ENCODE data around the gene RLIM. TPM values are rescaled to one million over a fixed set of nuclear protein-coding genes. Genes with fewer than 3 reads are reported as not detected.

RLIM gene
- total and polyA plus RNA-seq, 2 donors from 2014 or later, result 6.8 to 42.7 TPM

GRCh38 chrX:74585766-74586165, 28.7 kb downstream of the RLIM start:
- no peak for FAIRE-seq
- DNase-seq, result no peak
- H3K36me3 ChIP-seq (ENCODE audit: control insufficient read depth in 2 of 3, insufficient read depth in 3 of 3, low read length in 3 of 3), result peaks cover 0 to 3% (median 0%) of the 10 kb centered on the region in 3 donors
- H3K4me3 ChIP-seq (ENCODE audit: low read length in 3 of 3), result no peak overlapping the region
- H3K4me1 ChIP-seq (ENCODE audit: control insufficient read depth in 2 of 3, insufficient read depth in 2 of 3, low read depth in 1 of 3, low read length in 3 of 3), result no peaks in the 10 kb centered on the region
- no peak overlapping the region for H3K27ac ChIP-seq (ENCODE audit: low read depth in 2 of 2, low read length in 2 of 2)
- no peaks in the 10 kb centered on the region for H3K9me3 ChIP-seq (ENCODE audit: control insufficient read depth in 2 of 3, insufficient read depth in 1 of 3, low read length in 3 of 3)
- no peak for TF ChIP-seq CTCF (IDR thresholded peaks at IDR 0.05; ENCODE audit: borderline replicate concordance, extremely low read depth, insufficient read depth)
- no peaks in the 10 kb centered on the region for H3K27me3 ChIP-seq (ENCODE audit: control insufficient read depth, insufficient read depth, low read length)
- no peak overlapping the region for H3K9ac ChIP-seq (ENCODE audit: low read length in 3 of 3)
- intact Hi-C loops (cut with DNase I), result no loop called here

- FAIRE-seq, result peak; percentile 11
- no peak for TF ChIP-seq CTCF (IDR thresholded peaks at IDR 0.05; ENCODE audit: borderline replicate concordance, extremely low read depth, insufficient read depth)
- no peak overlapping the region for H3K27ac ChIP-seq (ENCODE audit: low read depth in 2 of 2, low read length in 2 of 2)
- H3K9me3 ChIP-seq (ENCODE audit: control insufficient read depth in 2 of 3, insufficient read depth in 1 of 3, low read length in 3 of 3), result no peaks in the 10 kb centered on the region
- no peak overlapping the region for H3K9ac ChIP-seq (ENCODE audit: low read length in 3 of 3)
- intact Hi-C loops (cut with DNase I), result no loop called here
- H3K4me1 ChIP-seq (ENCODE audit: control insufficient read depth in 2 of 3, insufficient read depth in 2 of 3, low read depth in 1 of 3, low read length in 3 of 3), result no peaks in the 10 kb centered on the region
- H3K36me3 ChIP-seq (ENCODE audit: control insufficient read depth in 2 of 3, insufficient read depth in 3 of 3, low read length in 3 of 3), result no peaks in the 10 kb centered on the region
- no peak for DNase-seq
- no peak overlapping the region for H3K4me3 ChIP-seq (ENCODE audit: low read length in 3 of 3)
- no peaks in the 10 kb centered on the region for H3K27me3 ChIP-seq (ENCODE audit: control insufficient read depth, insufficient read depth, low read length)
Measured at GRCh38 chrX:74579597-74580198, 34.7 kb downstream of the RLIM start.

GRCh38 chrX:74578137-74578536, 36.3 kb downstream of the RLIM start:
- Histone ChIP-seq H3K9me3 (ENCODE audit: control insufficient read depth in 2 of 3, insufficient read depth in 1 of 3, low read length in 3 of 3) (no peaks in the 10 kb centered on the region), H3K36me3 (ENCODE audit: control insufficient read depth in 2 of 3, insufficient read depth in 3 of 3, low read length in 3 of 3) (no peaks in the 10 kb centered on the region), H3K27me3 (ENCODE audit: control insufficient read depth, insufficient read depth, low read length) (no peaks in the 10 kb centered on the region), H3K27ac (ENCODE audit: low read depth in 2 of 2, low read length in 2 of 2) (no peak overlapping the region), H3K4me3 (ENCODE audit: low read length in 3 of 3) (no peak overlapping the region), H3K9ac (ENCODE audit: low read length in 3 of 3) (no peak overlapping the region), H3K4me1 (ENCODE audit: control insufficient read depth in 2 of 3, insufficient read depth in 2 of 3, low read depth in 1 of 3, low read length in 3 of 3) (no peaks in the 10 kb centered on the region)
- DNase-seq, result no peak
- intact Hi-C loops (cut with DNase I), result no loop called here
- TF ChIP-seq CTCF (IDR thresholded peaks at IDR 0.05; ENCODE audit: borderline replicate concordance, extremely low read depth, insufficient read depth), result no peak
- FAIRE-seq, result no peak

GRCh38 chrX:74557378-74557777, 57.0 kb downstream of the RLIM start:
- Histone ChIP-seq H3K9ac (ENCODE audit: low read length in 3 of 3) (no peak overlapping the region), H3K27me3 (ENCODE audit: control insufficient read depth, insufficient read depth, low read length) (no peaks in the 10 kb centered on the region), H3K36me3 (ENCODE audit: control insufficient read depth in 2 of 3, insufficient read depth in 3 of 3, low read length in 3 of 3) (no peaks in the 10 kb centered on the region), H3K4me1 (ENCODE audit: control insufficient read depth in 2 of 3, insufficient read depth in 2 of 3, low read depth in 1 of 3, low read length in 3 of 3) (no peaks in the 10 kb centered on the region), H3K27ac (ENCODE audit: low read depth in 2 of 2, low read length in 2 of 2) (no peak overlapping the region), H3K9me3 (ENCODE audit: control insufficient read depth in 2 of 3, insufficient read depth in 1 of 3, low read length in 3 of 3) (no peaks in the 10 kb centered on the region), H3K4me3 (ENCODE audit: low read length in 3 of 3) (no peak overlapping the region)
- TF ChIP-seq CTCF (IDR thresholded peaks at IDR 0.05; ENCODE audit: borderline replicate concordance, extremely low read depth, insufficient read depth), result no peak
- FAIRE-seq (no peak), DNase-seq (no peak)
- intact Hi-C loops (cut with DNase I), result no loop called here
